Large intestine (tissue), 3 donors: Measurements from ENCODE around the gene MED8. TPM values are rescaled to one million over a fixed set of nuclear protein-coding genes. Genes with fewer than 3 reads are reported as not detected.

Experiments
- DNase-seq, 2 donors: peaks; one replicate each; pipeline versions ENCODE4 v3.0.0 to v3.0.0-alpha.2; 2013
- H3K27ac ChIP-seq: one replicate; pipeline ENCODE4 v1.5.1; 2013; ENCODE audit warnings: low read length
- H3K27me3 ChIP-seq: 2 replicates; pipeline ENCODE4 v1.6.1; 2013; ENCODE audit warnings: low read length; ENCODE audit not compliant: control insufficient read depth, insufficient read depth
- H3K36me3 ChIP-seq: 2 replicates; pipeline ENCODE4 v1.6.1; 2013; ENCODE audit warnings: low read length; ENCODE audit not compliant: control insufficient read depth, insufficient read depth
- H3K4me1 ChIP-seq: one replicate; pipeline ENCODE4 v1.6.1; 2013; ENCODE audit warnings: low read length; ENCODE audit not compliant: control insufficient read depth, insufficient read depth
- H3K4me3 ChIP-seq: one replicate; pipeline ENCODE4 v1.5.1; 2013; ENCODE audit warnings: low read length
- H3K9me3 ChIP-seq: one replicate; pipeline ENCODE4 v1.6.1; 2013; ENCODE audit warnings: mild to moderate bottlenecking, low read depth, low read length, moderate library complexity; ENCODE audit not compliant: control insufficient read depth
- WGBS: methylation state at CpG from one replicate; pipeline ENCODE4 v1.1.5; 2013; ENCODE audit warnings: low lambda C conversion rate; ENCODE audit not compliant: insufficient coverage; 5-methylcytosine and 5-hydroxymethylcytosine counted together
- polyA plus RNA-seq: library from polyadenylated mRNA; unstranded; fragments of 120-200 nt; gene quantifications from one replicate; pipeline ENCODE4 v1.2.1, GENCODE V29; 2013

MED8 gene
- polyA plus RNA-seq, 1 donor, result 36.5 TPM

DNA sequence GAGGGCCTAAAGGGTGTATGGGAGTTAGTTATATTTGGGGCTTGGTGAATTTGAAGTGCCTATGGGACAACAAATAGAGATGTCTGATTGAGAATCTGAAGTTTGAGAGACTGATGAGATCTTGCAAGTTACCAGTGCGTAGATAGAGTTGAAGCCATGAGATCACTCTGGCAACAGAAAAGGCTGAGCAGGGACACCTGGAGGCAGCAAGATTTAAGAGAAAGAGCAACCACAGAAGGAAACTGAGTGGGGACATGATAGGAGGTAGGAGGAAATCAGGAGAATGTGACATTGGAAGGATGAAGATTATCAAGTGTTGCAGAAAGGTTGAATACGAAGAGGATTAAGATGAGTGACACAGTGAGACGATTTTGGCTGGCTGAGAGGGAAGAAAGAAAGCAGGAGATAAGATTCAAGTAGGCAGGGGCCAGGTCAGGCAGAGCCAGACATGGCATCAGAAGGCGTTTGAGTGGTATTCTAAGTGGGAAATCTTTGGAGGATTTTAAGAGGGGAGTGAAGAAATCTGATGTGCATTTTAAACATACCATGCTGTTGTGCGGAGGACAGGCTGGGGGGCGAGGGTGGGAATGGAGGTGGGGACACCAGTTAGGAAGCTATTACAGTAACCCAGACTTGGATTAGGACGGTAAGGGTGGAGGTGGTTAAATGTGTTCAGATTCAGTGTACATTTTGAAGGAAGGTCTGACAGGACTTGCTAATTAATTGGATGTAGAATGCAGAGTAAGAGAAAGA, 55.0 kb downstream of the MED8 start:
- WGBS, result 89% methylated on average over 4 of the region's 7 CpGs
- no peak for DNase-seq
- Histone ChIP-seq H3K27me3 (no peaks in the 10 kb centered on the region), H3K36me3 (no peaks in the 10 kb centered on the region), H3K9me3 (no peaks in the 10 kb centered on the region), H3K27ac (no peak overlapping the region), H3K4me1 (peaks cover 6% of the 10 kb centered on the region), H3K4me3 (no peak overlapping the region)

Other genes starting within 250 kb of the MED8 start
- 53.1 TPM for gene EBNA1BP2, start 217.5 kb downstream of the MED8 start, polyA plus RNA-seq
- gene CFAP57, start 217.5 kb downstream of the MED8 start, polyA plus RNA-seq, result 0.25 TPM
- gene TMEM125, start 119.8 kb downstream of the MED8 start, polyA plus RNA-seq, result 29.7 TPM
- gene C1orf210, start 104.2 kb downstream of the MED8 start, polyA plus RNA-seq, result 46.2 TPM
- 18.7 TPM for gene TIE1, start 88.8 kb downstream of the MED8 start, polyA plus RNA-seq
- gene MPL, start 52.0 kb downstream of the MED8 start, polyA plus RNA-seq, result 0.21 TPM
- gene CDC20, start 30.8 kb downstream of the MED8 start, polyA plus RNA-seq, result 20.7 TPM
- 68.7 TPM for gene ELOVL1, start 21.8 kb downstream of the MED8 start, polyA plus RNA-seq
- 26.3 TPM for gene SZT2, start 99 bp upstream of the MED8 start, polyA plus RNA-seq
- gene HYI, start 64.1 kb upstream of the MED8 start, polyA plus RNA-seq, result 68.1 TPM
- 257 TPM for gene PTPRF, start 141.1 kb upstream of the MED8 start, polyA plus RNA-seq